HG02623 (cell line): ENCODE measurements around the gene PKP4.
A peak's percentile ranks its signal among the peaks of the same experiment; 100 is the strongest.

ENCODE experiments used
- ATAC-seq: cut with Tn5 transposase; IDR thresholded peaks from one replicate; pipeline ENCODE4 v1.9.1; 2021; ENCODE audit warnings: moderate library complexity; ENCODE audit not compliant: unreplicated experiment

PKP4 gene

DNA sequence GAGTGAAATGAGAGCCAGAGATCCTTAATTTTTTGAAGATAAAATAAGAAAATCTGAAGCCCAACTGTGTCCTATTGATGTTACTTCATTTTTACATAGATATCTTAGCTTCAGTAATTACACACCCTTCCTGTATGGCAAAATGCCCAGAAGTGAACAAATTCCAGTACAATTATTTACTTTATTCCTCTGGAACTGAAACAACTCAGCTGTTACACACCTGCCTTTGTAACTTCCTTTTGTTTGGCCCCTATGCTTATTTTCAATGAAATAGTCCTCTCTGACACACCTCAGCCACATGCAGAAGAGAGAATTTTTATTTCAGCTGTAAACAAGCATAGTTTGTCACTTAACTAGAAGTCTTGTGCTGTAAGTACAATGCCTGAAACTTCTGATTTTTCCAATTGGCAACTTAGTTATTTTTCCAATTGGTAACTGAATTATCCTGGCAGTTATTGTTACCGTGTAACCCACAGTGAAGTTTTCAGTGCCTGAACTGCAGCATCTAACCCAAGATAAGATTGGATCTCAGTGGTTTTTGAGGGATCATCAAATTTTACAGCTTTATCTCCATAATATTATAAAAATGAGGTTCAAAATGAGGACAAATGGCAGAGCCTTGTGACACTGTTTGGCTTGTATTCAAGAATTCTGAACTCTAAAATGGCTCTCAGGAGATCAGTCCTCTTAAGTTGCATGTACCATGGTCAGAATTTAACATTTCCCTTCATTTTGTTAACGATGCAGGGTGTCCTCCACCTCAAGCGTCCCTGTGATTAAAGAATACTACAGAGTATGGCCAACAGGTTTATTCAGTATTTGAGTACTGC is 82.6 kb downstream of the PKP4 start:
- ATAC-seq: no peak

DNA sequence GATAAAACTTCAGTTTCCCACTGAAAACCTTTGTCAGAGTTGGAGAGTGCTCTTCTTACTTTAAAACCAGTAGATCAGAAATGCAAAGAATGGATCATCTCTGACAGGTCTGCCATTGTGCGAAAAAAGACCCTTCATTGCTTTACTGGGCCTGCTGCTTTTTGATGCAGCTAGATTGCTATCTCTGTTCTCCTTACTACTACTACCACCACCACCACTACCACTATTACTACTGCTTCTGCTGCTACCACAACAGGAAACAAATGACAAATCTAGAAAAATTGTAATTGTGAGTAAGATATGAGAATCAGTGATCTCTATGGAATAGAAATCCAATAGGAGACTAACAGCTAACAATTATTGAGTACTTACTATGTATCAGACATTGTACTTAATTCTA is 85.8 kb downstream of the PKP4 start:
- no peak for ATAC-seq

DNA sequence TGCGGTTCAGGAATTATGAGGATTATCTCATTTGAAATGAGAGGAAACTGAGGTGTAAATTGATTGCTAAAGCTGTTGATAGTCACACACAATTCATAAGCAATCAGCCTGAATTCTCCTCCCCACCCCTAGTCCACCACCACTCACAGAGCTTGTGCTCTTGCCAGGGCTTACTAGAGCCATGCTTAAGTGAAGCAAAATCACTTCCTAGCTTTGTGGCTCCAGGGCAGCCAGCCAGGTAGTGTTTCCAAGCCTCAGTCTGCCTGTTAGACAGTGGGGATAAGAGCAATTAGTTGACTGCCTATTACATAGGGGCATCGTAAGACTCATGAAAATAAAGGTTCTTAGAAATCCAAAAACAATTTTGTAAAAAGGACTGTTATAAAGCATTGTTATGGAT is 87.2 kb downstream of the PKP4 start:
- ATAC-seq: no peak

DNA sequence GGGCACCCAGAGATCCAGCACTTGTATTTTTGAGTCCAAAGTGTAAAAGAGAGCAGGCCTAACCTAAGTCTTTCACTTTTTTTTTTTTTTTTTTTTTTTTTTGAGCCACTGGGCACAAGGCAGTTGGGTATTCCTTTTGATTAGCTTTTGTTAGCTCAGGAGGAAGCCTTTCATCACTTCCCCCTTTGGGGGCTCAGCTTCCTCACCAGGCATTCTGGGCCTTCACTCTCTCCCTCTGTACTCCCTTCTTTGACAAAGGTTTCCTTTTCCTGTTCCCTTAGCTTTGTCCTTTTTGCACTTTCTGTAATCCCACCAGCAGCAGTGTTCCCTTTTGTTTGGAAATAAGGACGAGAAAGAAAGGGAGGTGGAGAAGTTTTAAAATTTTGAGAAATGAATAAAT is 88.2 kb downstream of the PKP4 start:
- ATAC-seq: no peak

DNA sequence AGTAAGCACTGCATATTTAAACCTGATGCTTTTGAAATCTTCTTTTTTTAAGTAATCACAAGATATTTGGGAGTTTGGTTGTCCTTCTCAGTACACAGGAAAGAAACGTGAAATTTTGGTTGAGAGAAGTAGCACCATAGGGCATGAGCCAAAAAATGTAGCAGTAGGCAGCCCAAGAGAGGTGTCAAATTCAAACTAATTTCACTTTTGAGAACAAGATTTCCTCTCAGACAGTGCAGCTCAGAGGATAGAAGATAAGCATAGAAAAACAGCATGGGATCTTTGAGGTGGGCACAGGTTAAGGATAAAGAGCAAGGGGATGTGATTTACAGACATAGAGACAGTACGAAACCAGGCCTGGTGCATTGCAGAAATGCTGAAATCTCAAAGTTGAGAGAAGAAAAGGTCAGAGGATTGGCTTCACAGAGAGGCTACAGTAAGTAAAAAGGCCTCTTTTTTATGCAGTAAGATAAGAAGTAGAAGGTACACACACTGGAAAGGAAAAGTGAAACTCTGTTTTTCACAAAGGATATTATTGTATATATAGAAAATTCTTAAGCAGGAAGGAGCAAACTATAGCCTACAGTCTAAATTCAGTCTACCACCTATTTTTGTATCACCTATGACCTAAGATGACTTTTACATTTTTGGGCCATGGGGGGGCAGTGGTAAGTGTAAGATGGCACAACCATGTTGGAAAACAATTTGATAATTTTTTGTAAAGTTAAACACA is 89.8 kb downstream of the PKP4 start:
- ATAC-seq: peak; percentile 65

DNA sequence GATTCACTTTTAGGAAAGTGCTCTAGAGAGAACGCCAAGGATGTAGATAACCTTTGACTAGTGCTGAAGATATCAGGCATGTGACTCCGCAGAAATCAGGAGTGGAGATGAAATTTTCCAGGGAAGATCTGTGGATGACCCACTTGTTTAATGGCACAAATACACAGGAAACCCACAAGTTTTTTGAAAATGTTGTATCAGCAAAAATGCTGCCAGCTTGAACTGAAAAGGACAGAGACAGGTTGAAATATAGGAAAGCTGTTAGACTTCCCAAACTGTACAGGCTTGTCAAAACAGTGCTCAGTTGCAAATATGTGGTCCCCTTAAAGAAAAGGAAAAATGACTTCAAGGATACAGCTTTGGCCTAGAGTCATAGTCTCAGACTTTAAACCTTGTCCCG is 96.5 kb downstream of the PKP4 start:
- ATAC-seq: no peak

DNA sequence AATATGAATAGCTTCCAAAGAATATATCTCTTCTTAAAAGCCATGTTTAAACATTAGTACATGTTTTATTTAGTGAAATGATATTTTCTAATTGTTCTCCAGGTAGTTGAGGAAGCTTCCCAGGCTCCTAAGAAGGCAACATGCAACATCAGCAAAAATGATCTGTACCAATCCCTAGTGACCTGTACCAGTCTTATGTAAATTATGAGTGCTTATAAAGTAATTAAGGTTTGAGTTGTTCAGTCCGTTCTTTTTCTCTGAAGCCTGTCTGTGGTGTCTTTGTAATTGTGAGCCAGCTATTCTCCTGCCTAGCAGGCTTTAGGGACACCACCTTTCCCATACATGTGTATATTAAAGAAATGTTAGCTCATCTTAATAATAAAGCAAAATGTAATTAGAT is 98.2 kb downstream of the PKP4 start:
- ATAC-seq: no peak

DNA sequence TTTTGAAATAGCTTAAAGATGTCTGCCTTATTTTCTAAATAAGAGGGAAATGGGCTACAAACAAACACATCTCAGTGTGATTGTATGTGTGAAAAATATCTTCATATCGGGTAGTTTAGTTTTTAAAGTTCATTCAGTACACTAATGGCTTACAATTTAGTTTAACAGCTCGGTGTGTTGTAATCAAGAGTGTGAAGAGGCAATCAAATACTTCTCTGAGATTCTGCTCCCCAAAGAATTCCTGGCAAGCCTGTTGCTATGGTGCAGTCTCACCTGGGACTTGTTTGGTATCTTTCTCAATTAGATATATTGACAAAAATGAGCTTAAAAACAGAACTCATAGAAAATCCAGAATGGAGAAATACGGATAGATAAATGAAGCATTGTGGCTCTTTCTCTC is 99.4 kb downstream of the PKP4 start:
- ATAC-seq: no peak

DNA sequence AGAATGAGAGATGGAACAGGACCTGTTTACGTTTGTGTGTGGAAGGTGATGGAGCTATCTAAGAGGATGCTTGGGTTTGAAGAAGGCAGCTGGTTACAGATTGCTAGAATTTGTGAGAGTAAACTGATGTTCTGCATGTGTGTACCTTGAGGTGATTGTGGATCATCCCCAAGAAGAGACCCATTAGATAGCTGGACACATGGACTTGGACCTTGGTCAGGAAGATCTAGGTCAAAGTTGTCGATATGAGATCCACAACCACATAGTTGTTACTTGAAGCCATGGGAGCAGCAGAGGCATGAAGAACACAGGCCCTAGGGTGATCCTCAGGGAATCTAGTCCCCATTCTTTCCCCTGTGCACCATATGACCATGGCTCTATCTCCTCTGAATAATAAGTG is 101.0 kb downstream of the PKP4 start:
- no peak for ATAC-seq

DNA sequence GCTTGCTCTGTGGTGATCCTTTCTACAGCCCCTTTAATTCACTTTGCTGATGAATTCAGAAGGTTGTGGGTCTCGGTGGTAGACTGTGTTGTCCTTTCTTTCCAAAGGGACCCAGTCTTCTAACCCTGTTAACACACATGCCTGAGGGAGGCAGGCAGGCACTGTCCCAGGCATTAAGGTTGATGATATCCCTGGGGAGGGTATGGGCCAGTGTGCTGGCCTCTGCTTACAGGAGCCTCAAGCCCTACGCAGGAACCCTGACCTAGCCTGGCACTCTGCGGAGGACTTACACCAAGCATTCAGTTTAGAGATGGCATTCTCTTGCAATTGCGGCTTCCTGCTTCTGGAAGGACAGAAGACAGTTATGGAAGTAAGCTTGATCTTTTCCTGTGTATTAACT is 102.5 kb downstream of the PKP4 start:
- ATAC-seq: no peak

DNA sequence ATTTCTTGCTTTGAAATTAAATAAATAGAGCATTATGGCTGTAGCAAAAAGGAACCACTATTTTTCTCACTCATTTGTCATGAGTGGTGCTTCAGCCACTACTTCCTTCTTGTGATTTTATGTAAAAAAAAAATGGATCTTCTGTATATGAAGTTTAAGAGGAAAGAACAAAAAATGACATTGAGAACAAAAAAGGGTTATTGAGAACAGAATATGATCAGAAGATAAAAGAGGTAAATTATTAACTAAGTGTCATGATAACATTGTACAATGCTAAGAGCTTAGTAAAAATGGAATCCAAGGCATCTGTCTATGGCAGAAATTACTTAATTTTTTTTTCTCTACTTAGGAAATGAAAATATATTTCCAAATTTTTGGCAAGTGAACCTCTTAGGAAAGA is 103.5 kb downstream of the PKP4 start:
- no peak for ATAC-seq

DNA sequence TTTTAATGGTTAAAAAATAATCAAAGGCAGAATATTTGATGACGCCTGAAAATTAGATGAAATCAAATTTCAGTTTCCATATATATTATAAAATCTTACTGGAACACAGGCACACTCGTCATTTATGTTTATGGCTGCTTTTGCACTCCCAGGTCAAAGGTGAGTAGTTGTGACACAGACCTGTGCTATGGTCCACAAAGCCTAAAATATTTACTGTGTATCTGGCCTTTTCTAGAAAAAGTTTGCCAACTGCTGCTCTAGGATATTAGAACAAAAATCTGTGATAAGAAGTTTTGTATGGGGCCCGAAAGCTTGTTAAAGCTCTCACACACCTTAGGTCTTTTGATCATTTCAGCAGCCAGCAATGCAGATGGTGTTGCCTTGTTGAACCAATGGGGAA is 104.3 kb downstream of the PKP4 start:
- ATAC-seq: no peak

DNA sequence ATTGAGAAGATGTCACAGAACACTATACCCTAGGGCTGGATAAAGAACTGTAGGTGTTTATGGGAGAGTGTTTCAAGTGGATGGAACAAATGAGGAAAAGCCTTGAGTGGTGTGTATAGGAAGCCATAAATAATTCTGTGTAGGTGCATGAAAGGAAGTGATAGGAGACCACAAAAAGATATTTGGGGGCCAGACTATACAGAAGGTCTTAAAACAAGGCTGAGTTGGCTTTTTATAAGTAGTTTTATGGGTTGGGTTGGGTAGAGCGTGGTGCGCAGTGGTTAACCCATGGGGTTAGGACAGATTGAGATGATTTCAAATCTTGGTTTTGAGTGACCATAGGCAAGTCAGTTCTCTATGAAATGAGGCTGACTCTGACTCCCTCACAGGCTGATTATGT is 110.5 kb downstream of the PKP4 start:
- no peak for ATAC-seq

DNA sequence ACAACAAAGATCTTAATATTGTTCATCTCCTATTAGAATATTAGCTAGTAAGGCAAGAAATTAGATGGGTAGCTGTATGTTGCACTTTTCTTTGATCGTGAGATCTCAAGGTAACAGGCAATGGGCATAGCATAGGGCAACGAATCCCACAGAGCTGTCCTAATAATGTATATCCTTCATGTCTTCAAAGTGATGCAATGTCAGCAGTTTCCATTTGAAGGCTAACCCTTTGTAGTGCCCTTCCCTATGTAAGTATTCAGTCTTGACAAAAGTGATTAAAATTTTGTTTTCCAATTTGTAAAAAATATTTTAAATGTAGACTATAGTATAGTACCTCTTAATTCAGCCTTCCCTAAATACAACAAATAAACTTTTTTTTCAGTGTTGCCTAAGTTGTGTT is 112.5 kb downstream of the PKP4 start:
- no peak for ATAC-seq

DNA sequence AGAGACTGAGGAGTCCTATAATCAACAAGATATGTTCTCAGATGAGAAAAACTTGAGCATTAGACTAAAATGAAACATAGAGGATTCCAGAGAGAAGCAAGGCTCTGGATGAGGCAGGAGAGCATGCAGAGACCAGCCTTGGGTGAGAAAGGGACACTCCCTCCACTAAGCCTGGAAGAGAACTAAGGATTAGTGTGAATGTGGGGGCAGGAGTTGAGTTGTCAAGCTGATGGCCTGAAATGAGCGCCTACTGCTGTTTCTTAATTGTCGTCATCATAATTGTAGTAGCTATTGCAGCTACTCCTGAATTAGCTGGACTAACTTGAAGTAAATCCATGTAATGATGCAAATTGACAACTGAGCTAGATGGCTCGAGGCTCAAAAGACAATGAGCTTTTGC is 114.1 kb downstream of the PKP4 start:
- ATAC-seq: no peak

DNA sequence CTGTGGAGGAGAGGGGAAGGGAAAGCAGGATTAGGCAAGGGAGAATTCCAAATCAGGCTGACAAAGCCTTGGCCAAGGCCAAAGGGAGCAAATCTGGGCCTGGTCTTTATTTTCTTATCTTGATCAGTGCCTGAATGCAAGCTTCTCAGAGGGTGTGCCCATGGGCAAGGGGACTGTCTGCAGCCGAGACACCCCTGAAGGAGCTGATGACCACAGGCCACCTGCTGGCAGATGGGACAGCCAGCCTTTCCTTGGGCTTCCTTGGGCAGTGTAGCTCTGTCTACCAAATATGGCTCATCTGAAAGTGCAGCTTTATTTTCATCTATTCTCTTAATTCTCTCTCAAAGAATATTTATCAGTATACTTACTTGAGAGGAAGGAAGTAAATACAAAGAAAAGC is 117.0 kb downstream of the PKP4 start:
- ATAC-seq: no peak

DNA sequence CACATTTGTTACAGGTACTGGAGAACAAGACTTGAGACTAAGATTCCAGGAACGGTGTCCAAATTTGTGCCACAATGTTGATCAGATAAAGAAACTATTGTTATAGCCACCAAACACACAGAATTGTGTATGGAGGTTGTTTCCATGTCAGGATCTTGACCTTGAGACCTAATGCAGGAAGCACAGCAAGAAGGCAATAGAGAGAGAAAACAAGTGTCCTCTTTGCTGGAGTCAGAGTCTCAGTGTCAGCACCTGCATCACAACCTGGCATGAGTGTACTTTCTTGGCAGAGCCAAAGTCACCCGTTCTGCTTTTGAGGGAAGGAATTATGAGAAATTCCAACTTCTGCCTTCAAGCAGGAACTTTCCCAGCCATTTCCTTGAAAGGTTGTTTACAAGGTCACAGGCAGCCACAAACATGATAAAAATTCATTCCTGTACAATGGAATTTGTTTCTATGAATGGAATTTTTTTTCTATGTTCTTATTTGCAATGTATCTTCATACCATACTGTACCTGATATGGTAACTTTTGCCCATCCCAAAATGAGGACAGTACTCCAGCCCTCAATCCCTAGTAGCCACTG is 118.4 kb downstream of the PKP4 start:
- ATAC-seq: no peak

DNA sequence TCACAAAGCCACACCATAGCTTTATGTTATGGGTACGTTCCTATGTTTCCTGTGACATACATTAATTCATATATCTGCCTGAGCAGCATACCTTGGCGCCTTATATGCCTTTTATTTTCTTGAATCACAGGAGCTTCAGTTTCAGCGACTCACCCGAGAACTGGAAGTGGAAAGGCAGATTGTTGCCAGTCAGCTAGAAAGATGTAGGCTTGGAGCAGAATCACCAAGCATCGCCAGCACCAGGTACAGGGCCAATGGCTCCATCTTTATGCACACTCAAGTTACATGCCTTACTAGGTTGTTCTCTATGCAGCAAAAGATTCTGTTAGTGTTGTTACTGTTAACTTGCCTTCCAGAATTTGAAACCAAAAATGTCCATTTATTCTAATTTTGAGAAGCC is 120.4 kb downstream of the PKP4 start:
- no peak for ATAC-seq

DNA sequence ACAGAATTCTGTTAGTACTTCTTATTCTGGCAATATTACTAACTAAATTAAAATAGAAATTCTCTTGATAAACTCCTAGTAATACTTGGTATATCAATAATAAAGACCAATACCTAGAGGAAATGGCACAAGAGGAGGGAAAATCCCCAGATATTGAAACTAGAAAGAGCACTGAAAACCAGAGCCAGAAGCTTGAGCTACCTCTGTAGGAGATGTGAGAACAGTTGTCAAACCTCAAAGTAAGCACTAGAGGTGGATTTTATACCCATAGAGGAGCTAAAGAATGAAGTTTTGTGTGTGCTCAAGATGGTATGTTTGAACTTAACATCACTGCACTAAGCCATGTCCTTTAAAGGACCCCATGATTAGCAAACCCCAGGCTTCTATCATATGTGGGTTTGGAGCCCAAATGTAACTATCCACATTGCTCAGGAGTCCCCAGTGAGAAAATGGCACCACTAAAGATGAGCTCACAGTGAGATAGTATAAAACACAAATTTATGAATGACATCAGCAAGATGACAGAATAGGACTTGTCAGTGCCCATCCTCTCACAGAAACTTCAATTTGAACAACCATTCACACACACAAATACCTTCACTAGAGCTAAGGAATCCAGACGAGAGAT is 122.1 kb downstream of the PKP4 start:
- ATAC-seq: peak; percentile 95

DNA sequence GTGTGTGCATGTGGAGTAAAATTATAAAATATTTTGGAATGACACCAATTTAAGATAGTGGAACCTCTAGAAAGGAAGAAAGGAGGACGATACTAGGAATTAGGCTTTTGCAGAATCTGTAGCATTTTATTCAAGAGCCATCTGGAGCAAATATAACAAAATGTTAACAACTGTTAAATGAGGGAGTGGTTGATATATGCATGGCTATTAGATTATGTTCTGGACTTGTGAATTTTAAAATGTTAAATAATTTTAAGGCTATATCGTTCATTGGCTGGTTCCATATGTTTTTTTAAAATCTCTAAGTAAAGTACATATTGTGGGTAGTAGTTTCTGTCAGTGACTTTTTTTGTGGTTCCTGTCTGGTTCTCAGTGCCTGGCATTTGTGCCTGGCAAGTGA is 123.2 kb downstream of the PKP4 start:
- ATAC-seq: no peak

DNA sequence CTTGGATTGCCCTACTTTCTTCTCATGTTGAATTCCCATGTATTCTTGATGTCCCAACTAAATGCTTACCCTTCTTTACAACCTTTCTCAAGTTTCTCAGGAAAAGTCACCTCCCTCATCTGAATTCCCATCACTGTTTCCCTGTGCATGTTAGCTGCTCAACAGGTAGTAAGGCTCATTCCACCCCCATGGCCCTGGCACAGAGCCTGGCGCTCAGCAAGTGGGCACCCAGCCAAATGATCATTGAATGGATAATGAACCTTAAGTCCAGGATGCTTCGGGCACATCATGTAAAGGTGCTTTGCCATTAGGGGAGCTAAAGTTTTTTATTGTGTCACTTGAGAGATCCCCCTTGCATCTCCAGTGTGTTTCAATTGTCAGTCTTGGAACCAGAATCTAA is 124.0 kb downstream of the PKP4 start:
- ATAC-seq: no peak

DNA sequence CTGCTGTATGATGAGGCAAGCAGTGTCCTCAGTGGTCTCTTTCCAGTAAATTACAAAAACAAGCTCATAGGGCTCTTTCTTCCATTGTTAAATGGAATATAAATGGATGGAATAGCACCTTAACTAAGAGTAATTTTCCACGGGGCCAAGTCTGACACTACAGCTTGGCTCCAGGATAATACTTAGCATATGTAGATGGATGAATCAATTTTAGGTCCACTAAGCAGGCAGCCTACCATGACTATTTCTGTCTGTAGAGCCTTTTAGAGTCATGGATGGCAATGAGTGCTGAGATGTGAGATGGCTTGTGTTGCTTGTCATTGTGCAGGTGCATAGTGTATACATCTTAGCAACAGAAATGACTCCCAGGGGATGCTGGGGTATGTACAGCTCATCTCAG is 125.9 kb downstream of the PKP4 start:
- no peak for ATAC-seq
